GM19193 (cell line): ENCODE measurements around the gene STK35.

Experiments
- POLR2A ChIP-seq: IDR thresholded peaks from 4 replicates; pipeline ENCODE4 v1.6.1; 2011; ENCODE audit not compliant: insufficient read depth, insufficient read length; ENCODE audit errors: extremely low read depth

The STK35 gene

GRCh38 chr20:2101057-2101864, at the start of gene STK35:
TSS of gene STK35 (plus strand) at chr20:2101827. CDS start at chr20:2101882, 55 bp downstream.
- no peak for TF ChIP-seq POLR2A

GRCh38 chr20:2051946-2052345, 49.7 kb upstream of the STK35 start:
- TF ChIP-seq POLR2A: no peak

GRCh38 chr20:2052741-2053140, 48.9 kb upstream of the STK35 start:
- TF ChIP-seq POLR2A: no peak

GRCh38 chr20:2053615-2054014, 48.0 kb upstream of the STK35 start:
- TF ChIP-seq POLR2A: no peak

- no peak for TF ChIP-seq POLR2A
Measured at GRCh38 chr20:2054911-2055310, 46.7 kb upstream of the STK35 start.

- no peak for TF ChIP-seq POLR2A
Measured at GRCh38 chr20:2059411-2059810, 42.2 kb upstream of the STK35 start.

- no peak for TF ChIP-seq POLR2A
Measured at GRCh38 chr20:2065099-2065498, 36.5 kb upstream of the STK35 start.

- TF ChIP-seq POLR2A: no peak
Measured at GRCh38 chr20:2066461-2067122, 35.0 kb upstream of the STK35 start.

GRCh38 chr20:2080532-2081224, 20.9 kb upstream of the STK35 start:
- no peak for TF ChIP-seq POLR2A

- no peak for TF ChIP-seq POLR2A
Measured at GRCh38 chr20:2084703-2085102, 16.9 kb upstream of the STK35 start.

- TF ChIP-seq POLR2A: no peak
Measured at GRCh38 chr20:2086177-2086979, 15.2 kb upstream of the STK35 start.

GRCh38 chr20:2086980-2087377, 14.6 kb upstream of the STK35 start:
- no peak for TF ChIP-seq POLR2A

- TF ChIP-seq POLR2A: no peak
Measured at GRCh38 chr20:2088891-2089290, 12.7 kb upstream of the STK35 start.

GRCh38 chr20:2089447-2089846, 12.2 kb upstream of the STK35 start:
- no peak for TF ChIP-seq POLR2A
